Activated CD4-positive, alpha-beta T cell treated with anti-CD3 and anti-CD28 coated beads for 36 hours (primary cell): ENCODE measurements around the gene DUSP1. TPM values are rescaled to one million over a fixed set of nuclear protein-coding genes. Genes with fewer than 3 reads are reported as not detected.

Experiments used
- ATAC-seq: fragments of 200-7000 bp; cut with Tn5 transposase; one replicate; pipeline ENCODE4 v1.10.0; 2021; ENCODE audit warnings: mild to moderate bottlenecking, moderate library complexity
- CTCF ChIA-PET: fragments of 350-600 bp; sonication (Branson Sonifier 250); formaldehyde crosslinking; loops from one replicate; lab custom pipeline; 2021; ENCODE audit warnings: antibody characterized with exemption; lab: Charles Lee
- POLR2A ChIA-PET: fragments of 350-600 bp; sonication (Branson Sonifier 250); formaldehyde crosslinking; loops from one replicate; lab custom pipeline; 2021; ENCODE audit warnings: antibody characterized with exemption, inconsistent platforms; lab: Charles Lee
- DNase-seq: peaks from one replicate; pipeline ENCODE4 v3.0.0-alpha.2; 2020
- H3K27ac Mint-ChIP-seq: one replicate; pipeline ENCODE4 v1.8.0; 2021; ENCODE audit warnings: mixed read lengths
- H3K27me3 Mint-ChIP-seq: one replicate; pipeline ENCODE4 v1.8.0; 2021; ENCODE audit warnings: mixed read lengths
- H3K36me3 Mint-ChIP-seq: one replicate; pipeline ENCODE4 v1.8.0; 2021; ENCODE audit warnings: low read depth, mixed read lengths
- H3K4me1 Mint-ChIP-seq: one replicate; pipeline ENCODE4 v1.8.0; 2021; ENCODE audit warnings: mixed read lengths
- H3K4me3 Mint-ChIP-seq: one replicate; pipeline ENCODE4 v1.8.0; 2021; ENCODE audit warnings: mild to moderate bottlenecking, moderate library complexity, mixed read lengths
- H3K9me3 Mint-ChIP-seq: one replicate; pipeline ENCODE4 v1.8.0; 2021; ENCODE audit warnings: low read depth, mixed read lengths
- intact Hi-C, 2 experiments: fragments of 100-400 bp; cut with DNase I in 1 of 2; cut with micrococcal nuclease in 1 of 2; formaldehyde crosslinking; loops; one replicate each; pipeline versions ENCODE4 v1.14.2 to v1.15.1; 2022 to 2024; cut with DNase I, micrococcal nuclease
- total RNA-seq, 2 experiments: library from RNA; stranded (reverse); gene quantifications; one replicate each; pipeline ENCODE4 v1.2.3, GENCODE V29; 2021

Gene DUSP1
- total RNA-seq, 2 experiments from 2014 or later, result 6.7 to 7.4 TPM

DNA sequence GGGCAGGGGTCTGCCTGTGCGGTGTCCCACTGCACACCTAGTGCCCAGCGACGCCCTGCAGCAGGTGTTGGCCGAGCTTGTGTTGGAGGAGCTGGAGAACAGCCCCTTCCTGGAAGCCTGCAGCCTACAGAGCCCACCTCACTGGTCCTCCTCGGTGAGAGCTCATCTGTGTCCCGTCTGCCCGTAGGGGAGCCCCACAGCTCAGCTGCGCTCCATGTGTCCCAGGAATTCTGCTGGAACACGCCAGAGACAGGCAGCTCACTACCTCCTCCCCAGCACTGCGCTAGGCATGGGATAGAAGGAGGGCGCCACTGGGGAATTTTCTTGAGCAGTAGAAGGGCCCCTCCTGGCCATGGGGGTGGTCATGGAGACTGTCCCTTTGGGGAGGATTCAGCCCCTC is 44.0 kb downstream of the DUSP1 start:
- Mint-ChIP-seq H3K4me1 (peaks cover 5% of the 10 kb centered on the region), H3K27ac (no peak overlapping the region), H3K4me3 (no peak overlapping the region), H3K9me3 (no peaks in the 10 kb centered on the region), H3K27me3 (no peaks in the 10 kb centered on the region), H3K36me3 (no peaks in the 10 kb centered on the region)
- POLR2A ChIA-PET, result no interaction called here
- no peak for ATAC-seq
- CTCF ChIA-PET, result interaction anchor here (0.9 to 1.4 kb wide), 2 partner anchors 11 to 206 kb away, joined by 3 to 5 read pairs; no protein-coding TSS in a partner anchor
- DNase-seq, result no peak
- intact Hi-C loops, result no loop called here

DNA sequence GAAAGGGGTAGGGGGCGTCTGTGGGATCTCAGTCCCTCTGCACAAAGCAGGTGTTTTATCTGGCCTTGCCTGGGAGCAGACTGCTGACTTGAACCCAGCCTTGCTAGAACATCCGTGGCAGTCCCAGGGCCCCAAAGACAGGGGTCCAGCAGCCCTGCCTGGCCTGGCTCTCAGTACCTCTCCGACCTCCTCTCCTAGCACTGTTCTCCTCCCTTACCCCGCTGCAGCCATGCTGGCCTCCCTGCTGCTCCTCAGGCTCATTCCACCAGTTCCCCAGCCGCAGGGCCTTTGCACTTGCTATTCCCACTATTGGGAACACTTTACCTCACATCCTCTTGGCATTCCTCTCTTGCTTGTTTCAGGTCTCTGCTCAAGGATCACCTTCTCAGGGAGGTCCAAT is 45.2 kb downstream of the DUSP1 start:
- no peaks in the 10 kb centered on the region for H3K9me3 Mint-ChIP-seq
- CTCF ChIA-PET, result interaction anchor here (2.2 kb wide), 1 partner anchor 11 kb away, joined by 12 read pairs; no protein-coding TSS in a partner anchor
- H3K36me3 Mint-ChIP-seq, result no peaks in the 10 kb centered on the region
- intact Hi-C loops, result no loop called here
- POLR2A ChIA-PET, result no interaction called here
- H3K4me3 Mint-ChIP-seq, result no peak overlapping the region
- peaks cover 10% of the 10 kb centered on the region for H3K4me1 Mint-ChIP-seq
- ATAC-seq (no peak), DNase-seq (no peak)
- H3K27me3 Mint-ChIP-seq, result no peaks in the 10 kb centered on the region
- H3K27ac Mint-ChIP-seq, result no peak overlapping the region

DNA sequence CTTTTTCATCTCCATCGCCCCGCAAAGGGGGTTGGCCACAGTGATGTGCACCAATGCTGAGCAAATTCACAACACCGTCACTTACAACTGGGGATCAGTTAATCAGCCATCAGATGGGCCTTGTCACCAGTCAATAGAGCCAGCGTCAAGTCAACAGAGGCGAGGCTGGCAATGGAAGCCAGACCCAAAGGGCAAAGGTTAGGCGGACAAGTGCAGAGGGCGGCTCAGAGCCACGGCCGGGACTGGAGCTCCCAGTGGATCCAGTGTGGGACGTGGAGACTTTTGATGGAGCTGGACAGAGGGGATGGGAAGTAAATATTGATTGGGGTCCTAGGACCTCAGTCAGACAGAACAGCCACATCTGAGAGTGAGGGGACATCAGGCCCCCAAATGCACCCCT is 45.7 kb downstream of the DUSP1 start:
- POLR2A ChIA-PET, result no interaction called here
- ATAC-seq (no peak), DNase-seq (no peak)
- Mint-ChIP-seq H3K27ac (no peak overlapping the region), H3K4me1 (peaks cover 10% of the 10 kb centered on the region), H3K9me3 (no peaks in the 10 kb centered on the region), H3K4me3 (no peak overlapping the region), H3K27me3 (no peaks in the 10 kb centered on the region), H3K36me3 (no peaks in the 10 kb centered on the region)
- CTCF ChIA-PET, result interaction anchor here (0.6 to 6.3 kb wide), 4 partner anchors 11 to 208 kb away, joined by 3 to 41 read pairs (median 8); no protein-coding TSS in a partner anchor
- intact Hi-C loops, result no loop called here

DNA sequence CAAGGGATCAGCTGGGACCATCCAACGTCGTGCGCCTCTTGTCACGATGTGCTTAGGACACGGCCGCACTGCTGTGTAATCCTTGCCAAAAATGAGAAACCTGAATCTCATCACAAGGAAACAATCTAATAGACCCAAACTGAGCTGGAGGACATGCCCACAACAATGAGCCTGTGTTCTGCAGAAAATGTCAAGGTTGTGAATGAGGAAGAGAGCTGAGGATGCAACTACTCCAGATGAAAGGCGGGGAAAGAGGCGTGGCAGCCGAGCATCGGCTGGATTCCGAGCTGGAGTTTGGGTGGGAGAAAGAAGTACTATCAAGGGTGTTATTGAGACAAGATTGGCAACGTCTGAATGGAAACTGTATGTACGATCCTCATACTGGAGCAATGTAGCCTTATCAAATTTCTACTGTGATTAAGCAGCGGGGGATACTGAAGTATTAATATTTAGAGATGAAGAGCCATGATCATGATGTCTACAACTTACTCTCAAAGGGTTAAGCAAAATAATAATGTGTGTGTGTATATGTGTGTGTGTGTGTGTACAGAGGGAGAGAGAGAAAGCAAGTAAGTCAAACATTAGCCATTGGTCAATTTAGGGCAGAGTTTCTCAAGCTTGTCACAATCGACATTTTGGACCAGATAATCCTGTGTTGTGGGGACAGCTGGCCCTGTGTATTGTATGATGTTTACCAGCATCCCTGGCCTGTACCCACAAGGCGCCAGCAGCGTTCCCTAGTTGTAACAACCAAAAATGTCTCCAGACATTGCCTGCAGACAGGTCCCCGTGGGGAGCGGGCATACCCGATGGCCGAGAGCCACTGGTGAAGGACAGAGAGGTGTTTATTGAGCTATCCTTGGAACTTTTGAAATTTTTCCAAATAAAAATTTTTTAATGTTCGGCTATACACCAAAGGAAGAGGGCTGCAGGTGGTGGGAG is 46.5 kb downstream of the DUSP1 start:
- no peak for ATAC-seq
- intact Hi-C loops, result no loop called here
- ChIA-PET POLR2A (no interaction called here), CTCF (interaction anchor here (0.6 to 6.3 kb wide), 5 partner anchors 9 to 208 kb away, joined by 3 to 41 read pairs (median 3); no protein-coding TSS in a partner anchor)
- Mint-ChIP-seq H3K27me3 (no peaks in the 10 kb centered on the region), H3K36me3 (no peaks in the 10 kb centered on the region), H3K4me1 (peaks cover 10% of the 10 kb centered on the region), H3K27ac (no peak overlapping the region), H3K4me3 (no peak overlapping the region), H3K9me3 (no peaks in the 10 kb centered on the region)
- no peak for DNase-seq

DNA sequence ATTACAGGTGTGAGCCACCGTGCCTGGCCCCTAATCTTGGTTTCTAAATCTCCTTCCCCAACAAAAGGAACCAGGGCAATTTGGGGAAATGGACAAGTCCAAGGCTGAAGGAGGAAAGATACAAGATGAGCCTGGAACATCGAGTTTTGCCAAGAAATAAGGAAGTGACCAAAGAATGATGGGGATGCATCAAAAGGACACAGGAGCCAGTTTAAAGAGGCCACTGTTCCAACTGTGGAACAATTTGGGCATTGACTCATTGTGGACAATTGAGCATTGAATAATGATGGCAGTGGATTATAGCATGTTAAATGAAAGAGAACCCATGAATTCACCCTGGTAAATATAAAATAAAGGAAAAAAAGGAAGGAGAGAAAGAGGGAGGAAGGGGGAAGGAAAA is 47.5 kb downstream of the DUSP1 start:
- ATAC-seq, result no peak
- Mint-ChIP-seq H3K4me1 (peaks cover 10% of the 10 kb centered on the region), H3K27me3 (no peaks in the 10 kb centered on the region), H3K9me3 (no peaks in the 10 kb centered on the region), H3K4me3 (no peak overlapping the region), H3K36me3 (no peaks in the 10 kb centered on the region), H3K27ac (no peak overlapping the region)
- ChIA-PET POLR2A (interaction anchor here (0.7 kb wide), 1 partner anchor 54 kb away, joined by 4 read pairs; no protein-coding TSS in a partner anchor), CTCF (interaction anchor here (1.0 to 6.3 kb wide), 5 partner anchors 9 to 209 kb away, joined by 3 to 41 read pairs (median 3); no protein-coding TSS in a partner anchor)
- intact Hi-C loops, result no loop called here
- no peak for DNase-seq

DNA sequence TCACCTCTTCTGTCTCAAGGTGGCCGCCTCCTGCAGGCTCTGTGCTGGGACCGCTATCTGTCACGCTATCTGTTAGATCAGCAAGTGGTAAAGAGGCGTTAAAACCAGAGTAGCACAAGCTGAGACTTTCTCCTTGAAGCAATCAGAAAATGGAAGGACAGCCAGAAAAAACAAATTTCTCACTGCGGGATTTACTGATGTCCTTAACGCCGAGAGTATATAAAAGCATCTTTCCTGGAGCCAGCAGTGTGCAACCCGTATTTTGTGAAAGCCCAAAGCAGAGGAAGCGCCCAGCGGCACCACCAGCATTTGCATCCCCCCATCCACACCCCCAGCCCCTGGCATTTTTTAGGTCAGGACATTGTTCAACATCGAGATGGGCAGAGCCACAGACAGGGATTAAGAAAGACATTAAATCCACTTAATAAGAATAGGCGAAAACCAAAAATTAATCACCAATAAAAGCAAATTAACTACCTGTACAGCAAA is 48.6 kb downstream of the DUSP1 start:
- no peak for DNase-seq
- H3K36me3 Mint-ChIP-seq, result no peaks in the 10 kb centered on the region
- POLR2A ChIA-PET, result no interaction called here
- peaks cover 10% of the 10 kb centered on the region for H3K4me1 Mint-ChIP-seq
- H3K27ac Mint-ChIP-seq, result peak overlapping the region; percentile 51
- H3K27me3 Mint-ChIP-seq, result no peaks in the 10 kb centered on the region
- H3K4me3 Mint-ChIP-seq, result no peak overlapping the region
- intact Hi-C loops, result no loop called here
- CTCF ChIA-PET, result interaction anchor here (1.0 to 6.3 kb wide), 4 partner anchors 8 to 210 kb away, joined by 3 to 41 read pairs (median 5); no protein-coding TSS in a partner anchor
- ATAC-seq, result peak; percentile 76
- H3K9me3 Mint-ChIP-seq, result no peaks in the 10 kb centered on the region

DNA sequence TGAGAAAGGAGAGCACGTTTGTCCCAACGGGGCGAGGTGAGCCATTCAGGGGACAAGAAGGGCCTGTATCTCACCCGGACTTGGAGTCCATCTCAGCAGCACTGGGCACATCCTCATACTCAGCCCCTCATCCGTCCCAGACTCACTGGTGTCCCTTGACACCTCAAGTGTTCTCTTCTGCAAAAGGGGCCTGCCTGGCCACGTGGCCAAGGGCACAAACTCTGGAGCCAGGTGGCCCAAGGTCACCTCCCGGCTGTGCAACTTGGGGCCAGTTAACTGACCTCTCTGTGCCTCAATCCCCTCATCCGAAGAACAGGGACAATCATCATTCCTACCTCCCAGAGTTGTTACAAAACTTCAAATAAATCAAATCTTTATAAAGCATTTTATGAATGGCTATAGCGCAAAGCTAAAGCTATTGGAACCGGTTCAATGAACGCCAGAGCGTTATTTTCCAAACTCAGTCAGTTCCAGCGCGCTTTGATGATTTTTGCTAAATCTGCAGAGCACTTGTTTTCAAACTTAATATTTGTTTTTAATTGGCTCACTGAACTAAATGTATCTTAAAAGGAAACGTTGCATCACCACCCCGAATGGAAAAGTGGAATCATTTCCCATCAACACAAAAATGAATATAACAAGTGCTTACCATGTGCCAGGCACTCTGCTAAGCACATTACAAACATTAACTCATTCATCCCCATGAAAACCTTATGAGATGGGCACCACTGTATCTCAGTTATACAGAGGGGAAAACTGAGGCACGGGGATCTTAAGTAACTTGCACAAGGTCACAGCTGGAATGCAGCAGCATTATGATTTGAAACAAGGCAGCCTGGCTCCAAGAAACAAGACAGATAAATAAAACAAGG is 49.3 kb downstream of the DUSP1 start:
- intact Hi-C loops, result no loop called here
- DNase-seq (peak; percentile 34), ATAC-seq (peak; percentile 49)
- Mint-ChIP-seq H3K4me3 (no peak overlapping the region), H3K36me3 (no peaks in the 10 kb centered on the region), H3K27ac (peak overlapping the region; percentile 51), H3K27me3 (no peaks in the 10 kb centered on the region), H3K4me1 (peaks cover 15% of the 10 kb centered on the region), H3K9me3 (no peaks in the 10 kb centered on the region)
- CTCF ChIA-PET, result interaction anchor here (1.0 to 6.3 kb wide), 3 partner anchors 8 to 211 kb away, joined by 3 to 41 read pairs (median 7); no protein-coding TSS in a partner anchor
- POLR2A ChIA-PET, result no interaction called here

DNA sequence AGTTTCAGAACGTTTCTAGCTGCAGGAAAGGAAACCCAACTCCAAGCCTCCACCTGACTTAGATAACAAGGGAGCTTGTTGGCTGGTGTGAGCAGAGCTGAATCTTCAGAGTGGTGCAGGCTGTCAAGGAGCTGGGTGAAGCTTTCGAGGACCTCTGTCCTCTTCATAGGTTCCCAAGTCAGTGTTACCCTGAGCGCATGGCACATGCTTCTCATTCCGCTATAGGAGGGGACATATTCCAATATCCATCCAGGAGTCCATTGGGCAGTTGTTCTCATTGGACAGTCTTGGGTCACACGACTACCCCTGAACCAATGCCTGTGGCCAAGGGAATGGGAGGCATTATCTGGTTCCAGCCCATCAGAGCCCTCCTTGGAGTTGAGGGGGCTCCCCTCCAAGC is 50.3 kb downstream of the DUSP1 start:
- Mint-ChIP-seq H3K36me3 (no peaks in the 10 kb centered on the region), H3K4me1 (peaks cover 16% of the 10 kb centered on the region), H3K27me3 (no peaks in the 10 kb centered on the region), H3K4me3 (no peak overlapping the region), H3K9me3 (no peaks in the 10 kb centered on the region), H3K27ac (no peak overlapping the region)
- CTCF ChIA-PET, result interaction anchor here (0.6 to 6.3 kb wide), 3 partner anchors 164 to 212 kb away, joined by 3 to 41 read pairs (median 3); no protein-coding TSS in a partner anchor
- intact Hi-C loops, result no loop called here
- DNase-seq, result no peak
- POLR2A ChIA-PET, result no interaction called here
- no peak for ATAC-seq

DNA sequence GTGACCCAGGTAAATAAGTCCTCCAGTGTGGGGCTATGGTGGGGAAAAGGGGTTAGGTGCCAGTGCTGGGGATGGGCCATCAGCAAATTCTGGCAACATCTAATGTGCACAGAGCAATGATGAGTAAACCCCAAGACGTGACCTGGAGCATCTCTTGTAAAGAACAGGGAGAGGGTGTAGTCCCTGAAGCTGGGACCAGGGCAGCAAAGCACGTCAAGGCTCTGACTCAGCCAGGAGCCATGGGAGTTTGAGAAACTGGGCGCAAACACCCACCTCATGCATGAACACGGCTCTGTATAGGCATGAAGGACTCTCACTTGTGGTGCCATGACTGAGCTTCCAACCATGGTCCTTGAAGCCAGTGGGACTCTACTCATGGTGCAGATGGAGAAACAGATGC is 51.8 kb downstream of the DUSP1 start:
- no peaks in the 10 kb centered on the region for H3K36me3 Mint-ChIP-seq
- intact Hi-C loops, result loop anchor here (5.0 to 10.0 kb wide), 4 partner anchors 113 to 426 kb away; partner anchors contain the start of genes BNIP1 (in 1 of the 2) and ERGIC1 (in 1 of the 2)
- peaks cover 16% of the 10 kb centered on the region for H3K4me1 Mint-ChIP-seq
- POLR2A ChIA-PET, result no interaction called here
- no peaks in the 10 kb centered on the region for H3K9me3 Mint-ChIP-seq
- no peak overlapping the region for H3K4me3 Mint-ChIP-seq
- DNase-seq (no peak), ATAC-seq (no peak)
- no peaks in the 10 kb centered on the region for H3K27me3 Mint-ChIP-seq
- H3K27ac Mint-ChIP-seq, result no peak overlapping the region
- CTCF ChIA-PET, result interaction anchor here (0.5 to 6.3 kb wide), 3 partner anchors 22 to 214 kb away, joined by 3 to 41 read pairs (median 3); no protein-coding TSS in a partner anchor

DNA sequence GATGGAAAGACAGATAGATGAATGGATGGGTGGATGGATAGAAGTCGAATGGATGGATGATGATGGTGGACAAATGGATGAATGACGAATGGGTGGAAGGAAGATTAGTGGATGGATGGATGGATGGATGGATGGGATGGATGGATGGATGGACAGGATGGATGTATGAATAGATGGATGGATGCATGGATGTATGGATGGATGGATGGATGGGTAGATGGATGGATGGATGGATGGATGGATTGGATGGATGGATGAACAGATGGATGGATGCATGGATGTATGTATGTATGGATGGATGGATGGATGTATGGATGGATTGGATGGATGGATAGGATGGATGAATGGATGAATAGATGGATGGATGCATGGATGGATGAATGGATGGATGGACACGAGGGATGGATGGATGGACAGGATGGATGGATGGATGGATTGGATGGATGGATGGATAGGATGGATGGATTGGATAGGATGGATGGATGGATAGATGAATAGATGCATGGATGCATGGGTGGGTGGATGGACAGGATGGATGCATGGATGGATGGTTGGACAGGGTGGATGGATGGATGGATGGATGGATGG is 52.4 kb downstream of the DUSP1 start:
- no peaks in the 10 kb centered on the region for H3K27me3 Mint-ChIP-seq

More for the DNA sequence above, 52.4 kb downstream of the DUSP1 start:
- ATAC-seq (no peak), DNase-seq (no peak)
- no peak overlapping the region for H3K27ac Mint-ChIP-seq
- no peak overlapping the region for H3K4me3 Mint-ChIP-seq
- POLR2A ChIA-PET, result no interaction called here
- peaks cover 16% of the 10 kb centered on the region for H3K4me1 Mint-ChIP-seq
- H3K36me3 Mint-ChIP-seq, result no peaks in the 10 kb centered on the region
- CTCF ChIA-PET, result interaction anchor here (2.2 to 6.3 kb wide), 2 partner anchors 13 to 214 kb away, joined by 9 to 41 read pairs; no protein-coding TSS in a partner anchor
- intact Hi-C loops, result loop anchor here (5.0 to 10.0 kb wide), 4 partner anchors 114 to 426 kb away; partner anchors contain the start of genes BNIP1 (in 1 of the 2) and ERGIC1 (in 1 of the 2)
- H3K9me3 Mint-ChIP-seq, result no peaks in the 10 kb centered on the region
